CD8-positive, alpha-beta memory T cell (primary cell): ENCODE results near the gene RTN4R. TPM values are rescaled to one million over a fixed set of nuclear protein-coding genes. Genes with fewer than 3 reads are reported as not detected.
"Not testable (repeated sequence)": the region's sequence is repeated elsewhere in the genome, so short reads cannot be mapped to it uniquely, and the experiment has no call there.

Source experiments
- CTCF ChIA-PET: fragments of 350-600 bp; sonication (Branson Sonifier 250); formaldehyde crosslinking; loops from one replicate; lab custom pipeline; 2021; ENCODE audit warnings: antibody characterized with exemption; lab: Charles Lee
- POLR2A ChIA-PET: fragments of 350-600 bp; sonication (Branson Sonifier 250); formaldehyde crosslinking; loops from one replicate; lab custom pipeline; 2021; ENCODE audit warnings: antibody characterized with exemption; lab: Charles Lee
- DNase-seq, 5 donors: peaks; one replicate each; pipeline versions ENCODE4 v3.0.0 to v3.0.0-alpha.2; 2020 to 2022; ENCODE audit warnings: mixed read lengths in 1 of 5
- H3K27ac ChIP-seq: one replicate; pipeline ENCODE4 v1.7.0; 2013; ENCODE audit warnings: low read depth, mild to moderate bottlenecking, low read length, moderate library complexity
- H3K27me3 ChIP-seq: 2 replicates; pipeline ENCODE4 v1.7.0; 2013; ENCODE audit warnings: low read length, mild to moderate bottlenecking; ENCODE audit not compliant: insufficient read depth, poor library complexity, severe bottlenecking
- H3K36me3 ChIP-seq: 2 replicates; pipeline ENCODE4 v1.7.0; 2013; ENCODE audit warnings: mild to moderate bottlenecking, low read length, moderate library complexity; ENCODE audit not compliant: insufficient read depth
- H3K4me1 ChIP-seq: 2 replicates; pipeline ENCODE4 v1.7.0; 2013; ENCODE audit warnings: mild to moderate bottlenecking, low read length, moderate library complexity; ENCODE audit not compliant: insufficient read depth
- H3K4me3 ChIP-seq: 2 replicates; pipeline ENCODE4 v1.7.0; 2013; ENCODE audit warnings: mild to moderate bottlenecking, low read length
- H3K9me3 ChIP-seq: 2 replicates; pipeline ENCODE4 v1.7.0; 2013; ENCODE audit warnings: mild to moderate bottlenecking, low read length
- H3K27ac Mint-ChIP-seq, 8 donors: one replicate each; pipeline ENCODE4 v1.8.0; 2020 to 2021; ENCODE audit warnings: mixed read lengths in 8 of 8, mild to moderate bottlenecking in 6 of 8, inconsistent platforms in 3 of 8, moderate library complexity in 3 of 8
- H3K27me3 Mint-ChIP-seq, 2 donors: one replicate each; pipeline ENCODE4 v1.8.0; 2020 to 2021; ENCODE audit warnings: mixed read lengths in 2 of 2, mild to moderate bottlenecking in 1 of 2, moderate library complexity in 1 of 2
- H3K36me3 Mint-ChIP-seq, 3 donors: one replicate each; pipeline ENCODE4 v1.8.0; 2020 to 2021; ENCODE audit warnings: mixed read lengths in 3 of 3, inconsistent platforms in 1 of 3, mild to moderate bottlenecking in 1 of 3
- H3K4me1 Mint-ChIP-seq, 3 donors: one replicate each; pipeline ENCODE4 v1.8.0; 2020 to 2021; ENCODE audit warnings: mixed read lengths in 3 of 3, inconsistent platforms in 1 of 3, mild to moderate bottlenecking in 1 of 3
- H3K4me3 Mint-ChIP-seq, 7 donors: one replicate each; pipeline ENCODE4 v1.8.0; 2020 to 2021; ENCODE audit warnings: mixed read lengths in 7 of 7, mild to moderate bottlenecking in 6 of 7, moderate library complexity in 4 of 7, inconsistent platforms in 2 of 7
- H3K9me3 Mint-ChIP-seq, 5 donors: one replicate each; pipeline ENCODE4 v1.8.0; 2020 to 2022; ENCODE audit warnings: mixed read lengths in 5 of 5, mild to moderate bottlenecking in 3 of 5, moderate library complexity in 2 of 5, inconsistent platforms in 1 of 5
- polyA plus RNA-seq: library from polyadenylated mRNA; unstranded; fragments of 300-500 nt; fragmentation: Illumina TruSeq; gene quantifications from one replicate; pipeline ENCODE4 v1.2.3, GENCODE V29; 2021
- total RNA-seq, 2 experiments: library from RNA; stranded (reverse); gene quantifications; one replicate each; pipeline ENCODE4 v1.2.3, GENCODE V29; 2021

Gene RTN4R
- total and polyA plus RNA-seq, 3 experiments from 2014 or later: 1.8 to 6.0 (median 2.7) TPM

DNA sequence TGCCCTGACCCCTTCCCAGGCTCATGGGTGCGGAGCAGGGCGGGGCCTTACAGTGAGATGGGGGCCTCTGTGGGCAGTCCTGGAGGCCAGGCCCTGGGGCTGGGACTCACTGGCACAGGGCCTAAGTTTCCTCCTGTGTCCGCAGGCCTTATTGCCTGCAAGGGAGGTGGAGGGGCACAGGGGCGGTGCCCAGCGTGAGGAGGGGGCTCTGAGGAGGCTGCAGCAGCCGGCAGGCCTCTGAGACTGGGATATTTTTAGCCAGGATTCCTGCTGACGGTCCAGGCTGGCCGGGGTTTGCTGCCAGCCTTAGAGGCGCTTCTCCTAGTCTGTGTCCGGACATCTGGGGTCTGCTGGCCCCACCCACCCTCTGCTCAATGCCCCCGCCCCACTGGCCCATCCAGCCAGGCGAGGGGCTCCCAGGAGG lies 5.7 kb upstream of the RTN4R start:
- no peaks in the 10 kb centered on the region for H3K27me3 Mint-ChIP-seq
- H3K27ac ChIP-seq: no peak overlapping the region
- H3K4me1 Mint-ChIP-seq: peaks cover 0 to 1% (median under 1%) of the 10 kb centered on the region in 3 donors
- H3K27ac Mint-ChIP-seq: no peak overlapping the region
- no peak overlapping the region for H3K4me3 Mint-ChIP-seq
- no peaks in the 10 kb centered on the region for H3K9me3 ChIP-seq
- ChIA-PET CTCF (no interaction called here), POLR2A (no interaction called here)
- no peak overlapping the region for H3K4me3 ChIP-seq
- H3K9me3 Mint-ChIP-seq: no peaks in the 10 kb centered on the region
- H3K36me3 Mint-ChIP-seq: no peaks in the 10 kb centered on the region
- H3K4me1 ChIP-seq: no peaks in the 10 kb centered on the region
- no peaks in the 10 kb centered on the region for H3K27me3 ChIP-seq
- H3K36me3 ChIP-seq: no peaks in the 10 kb centered on the region
- DNase-seq: no peak

DNA sequence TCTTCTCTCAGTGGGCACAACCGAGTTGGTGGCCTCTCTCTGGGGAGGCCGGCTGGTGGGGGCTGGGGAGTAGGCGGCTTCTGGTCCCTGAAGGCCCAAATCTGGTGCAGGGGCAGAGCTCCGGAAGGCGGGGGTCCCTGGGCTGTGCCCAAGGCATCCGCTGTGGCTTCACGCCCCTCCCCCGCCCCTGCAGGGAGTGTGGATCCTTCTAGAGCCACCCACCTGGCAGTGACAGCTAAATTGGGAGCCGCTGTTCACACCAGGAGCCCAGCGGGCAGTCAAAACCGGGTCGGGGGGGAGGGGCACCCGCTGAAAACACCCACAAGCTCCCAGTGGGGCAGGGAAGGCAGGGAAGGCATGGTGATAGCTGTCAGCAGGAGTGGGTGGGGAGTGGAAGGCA lies 4.6 kb upstream of the RTN4R start:
- Histone ChIP-seq H3K27ac (no peak overlapping the region), H3K36me3 (no peaks in the 10 kb centered on the region), H3K9me3 (no peaks in the 10 kb centered on the region), H3K27me3 (no peaks in the 10 kb centered on the region), H3K4me3 (no peak overlapping the region), H3K4me1 (peaks cover 4% of the 10 kb centered on the region)
- POLR2A ChIA-PET: no interaction called here
- no peak overlapping the region for H3K27ac Mint-ChIP-seq
- DNase-seq: no peak
- no peaks in the 10 kb centered on the region for H3K36me3 Mint-ChIP-seq
- no peaks in the 10 kb centered on the region for H3K27me3 Mint-ChIP-seq
- no peaks in the 10 kb centered on the region for H3K9me3 Mint-ChIP-seq
- H3K4me3 Mint-ChIP-seq: no peak overlapping the region
- CTCF ChIA-PET: no interaction called here
- peaks cover 0 to 4% (median 1%) of the 10 kb centered on the region in 3 donors for H3K4me1 Mint-ChIP-seq

DNA sequence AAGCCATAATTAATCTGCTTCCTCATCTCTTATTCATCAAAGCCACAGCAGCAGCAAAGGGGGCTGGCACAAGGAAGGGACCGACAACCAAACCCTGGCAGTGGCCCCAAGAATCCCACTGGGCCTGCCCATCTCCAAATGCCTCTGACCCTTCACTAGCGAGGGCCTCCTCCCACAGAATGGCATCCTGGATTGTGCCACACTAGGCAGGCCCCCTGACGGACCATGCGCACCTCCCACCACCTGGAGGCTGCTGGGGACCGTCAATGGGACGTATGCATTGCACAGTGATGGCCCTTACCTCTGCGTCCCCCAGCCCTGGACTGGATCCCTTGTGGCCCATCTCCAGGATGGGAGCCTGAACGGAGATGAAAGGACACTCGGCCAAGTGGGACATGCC lies 4.1 kb upstream of the RTN4R start:
- Mint-ChIP-seq H3K36me3 (no peaks in the 10 kb centered on the region), H3K27me3 (no peaks in the 10 kb centered on the region), H3K27ac (peak overlapping the region in 1 of 8 donors; percentile 33), H3K9me3 (no peaks in the 10 kb centered on the region), H3K4me3 (peak overlapping the region in 2 of 7 donors; percentile 13 to 81), H3K4me1 (peaks cover 0 to 4% (median 1%) of the 10 kb centered on the region in 3 donors)
- H3K36me3 ChIP-seq: no peaks in the 10 kb centered on the region
- ChIA-PET CTCF (no interaction called here), POLR2A (no interaction called here)
- no peaks in the 10 kb centered on the region for H3K27me3 ChIP-seq
- H3K9me3 ChIP-seq: no peaks in the 10 kb centered on the region
- peaks cover 7% of the 10 kb centered on the region for H3K4me1 ChIP-seq
- H3K4me3 ChIP-seq: no peak overlapping the region
- H3K27ac ChIP-seq: no peak overlapping the region
- DNase-seq: no peak

DNA sequence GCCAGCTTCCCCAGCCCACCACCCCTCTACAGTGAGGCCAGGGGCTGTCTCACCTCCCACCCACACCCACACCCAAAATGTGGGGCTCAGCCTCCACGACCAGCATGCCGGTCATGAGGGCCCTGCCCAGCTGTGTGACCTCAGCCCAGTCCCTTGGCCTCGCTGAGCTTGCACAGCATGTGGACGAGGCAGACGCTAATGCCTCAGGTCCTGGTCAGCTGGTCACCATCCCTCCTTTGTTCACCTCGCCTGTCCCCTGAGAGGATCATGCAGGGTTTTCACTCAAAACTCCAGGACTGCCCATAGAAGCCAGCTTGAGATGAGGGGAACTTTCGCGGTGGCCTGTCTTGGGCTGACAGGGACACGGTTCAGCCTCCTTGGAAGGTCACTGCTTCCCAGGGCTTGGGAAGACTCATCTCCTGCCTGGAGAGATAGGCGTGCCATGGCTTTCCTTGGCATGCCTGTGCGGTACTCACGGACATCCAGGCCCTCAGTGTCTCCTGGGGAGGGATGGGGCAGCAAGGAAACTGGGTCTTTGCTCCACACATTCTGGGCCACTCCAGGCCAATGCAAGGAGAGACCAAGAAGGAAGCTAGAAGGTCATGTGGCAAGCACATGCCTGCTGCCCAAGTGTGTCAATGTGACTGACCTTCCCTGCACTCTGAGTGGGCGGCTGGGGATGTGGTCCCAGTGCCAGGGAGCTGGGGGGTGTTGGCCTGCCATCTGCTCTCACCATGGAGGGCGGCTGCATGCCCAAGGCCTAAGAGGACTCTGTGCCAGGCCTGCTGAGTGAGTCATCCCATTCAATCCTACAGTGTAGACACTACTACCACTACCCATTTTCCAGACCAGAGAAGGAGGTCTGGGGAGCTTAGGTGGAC lies 3.2 kb upstream of the RTN4R start:
- H3K27me3 ChIP-seq: no peaks in the 10 kb centered on the region
- peaks cover 10% of the 10 kb centered on the region for H3K4me1 ChIP-seq
- peak overlapping the region in 1 of 7 donors; percentile 13 for H3K4me3 Mint-ChIP-seq
- no peaks in the 10 kb centered on the region for H3K36me3 ChIP-seq
- no peaks in the 10 kb centered on the region for H3K9me3 Mint-ChIP-seq
- POLR2A ChIA-PET: no interaction called here
- peaks cover 4 to 11% (median 5%) of the 10 kb centered on the region in 3 donors for H3K4me1 Mint-ChIP-seq
- no peak for DNase-seq
- no peaks in the 10 kb centered on the region for H3K36me3 Mint-ChIP-seq
- no peak overlapping the region for H3K4me3 ChIP-seq
- no peak overlapping the region for H3K27ac Mint-ChIP-seq
- peaks cover 0 to 3% of the 10 kb centered on the region in 2 donors for H3K27me3 Mint-ChIP-seq
- no peaks in the 10 kb centered on the region for H3K9me3 ChIP-seq
- CTCF ChIA-PET: interaction anchor here (0.7 to 1.8 kb wide), 2 partner anchors 17 to 114 kb away, joined by 3 to 7 read pairs; no protein-coding TSS in a partner anchor
- H3K27ac ChIP-seq: no peak overlapping the region

DNA sequence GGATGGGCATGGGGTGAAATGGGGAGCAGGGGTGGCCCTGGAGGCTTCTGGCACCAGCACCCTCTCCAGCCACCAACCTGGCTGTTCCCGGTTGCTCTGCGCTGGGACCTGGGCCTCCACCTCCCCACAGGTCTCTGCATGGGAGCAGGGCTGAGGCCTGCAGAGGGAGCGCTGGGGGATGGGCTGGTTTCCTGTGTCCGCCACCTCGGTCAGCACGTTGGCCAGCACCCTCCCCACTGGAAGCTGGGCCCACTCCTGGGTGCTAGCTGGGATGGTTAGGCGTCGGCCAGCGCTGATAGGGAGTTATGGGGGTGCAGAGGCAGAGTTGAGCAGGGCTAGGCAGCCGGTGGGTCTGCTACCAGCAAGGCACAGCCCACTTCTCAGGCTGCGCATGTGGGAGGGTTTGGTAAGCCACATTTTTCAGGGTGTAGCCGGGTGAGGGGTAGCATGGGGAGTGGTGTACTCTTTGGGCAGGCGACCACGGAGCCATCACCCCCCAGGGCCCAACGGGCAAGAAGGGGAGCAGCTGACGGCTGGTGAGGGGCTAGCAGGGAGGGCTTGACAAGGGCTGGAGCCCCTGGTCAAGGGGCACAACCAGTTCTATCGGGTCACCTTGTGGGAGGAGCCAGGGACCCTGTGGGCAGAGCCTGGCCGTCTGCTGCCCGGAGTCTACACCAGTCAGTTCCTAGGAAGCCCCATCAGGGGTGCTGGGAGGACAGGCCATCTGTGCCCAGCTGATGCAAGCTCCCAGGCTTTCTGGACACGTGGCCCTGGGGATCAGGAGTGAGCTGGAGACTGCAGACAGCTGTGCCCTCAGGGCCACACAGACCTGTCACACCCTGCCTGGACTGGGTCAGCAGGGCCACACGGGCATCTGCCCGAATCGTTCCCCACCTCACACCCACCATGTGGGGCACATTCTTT lies 2.3 kb upstream of the RTN4R start:
- H3K4me3 Mint-ChIP-seq, H3K4me3 ChIP-seq, H3K9me3 ChIP-seq, H3K27me3 ChIP-seq, DNase-seq, H3K4me1 ChIP-seq, POLR2A ChIA-PET, H3K27me3 Mint-ChIP-seq, H3K36me3 ChIP-seq, H3K9me3 Mint-ChIP-seq, H3K27ac ChIP-seq, H3K36me3 Mint-ChIP-seq, H3K27ac Mint-ChIP-seq: not testable (repeated sequence)
- H3K4me1 Mint-ChIP-seq: peaks cover 4 to 14% (median 5%) of the 10 kb centered on the region in 3 donors
- CTCF ChIA-PET: interaction anchor here (1.8 kb wide), 1 partner anchor 113 kb away, joined by 7 read pairs; no protein-coding TSS in a partner anchor

DNA sequence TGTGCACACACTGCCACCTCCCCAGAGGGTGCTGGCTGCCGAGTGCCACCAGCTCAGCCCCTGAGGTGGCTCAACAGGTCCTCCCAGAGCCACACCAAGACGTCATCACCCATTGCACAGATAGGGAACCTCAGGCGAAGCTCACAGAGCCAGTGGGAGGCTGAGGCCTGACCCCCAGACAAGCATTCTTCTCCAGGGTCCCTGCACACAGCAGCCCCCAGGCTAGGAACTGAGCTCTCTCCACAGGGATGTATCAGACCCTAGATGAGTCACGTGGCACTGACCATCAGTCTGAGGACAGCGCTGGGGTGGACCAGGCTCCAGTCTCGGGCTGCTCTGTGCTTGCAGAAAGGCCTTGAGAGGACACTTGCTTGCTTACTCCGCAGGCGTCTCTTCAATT lies 1.6 kb upstream of the RTN4R start:
- not testable (repeated sequence) for H3K36me3 Mint-ChIP-seq

DNA sequence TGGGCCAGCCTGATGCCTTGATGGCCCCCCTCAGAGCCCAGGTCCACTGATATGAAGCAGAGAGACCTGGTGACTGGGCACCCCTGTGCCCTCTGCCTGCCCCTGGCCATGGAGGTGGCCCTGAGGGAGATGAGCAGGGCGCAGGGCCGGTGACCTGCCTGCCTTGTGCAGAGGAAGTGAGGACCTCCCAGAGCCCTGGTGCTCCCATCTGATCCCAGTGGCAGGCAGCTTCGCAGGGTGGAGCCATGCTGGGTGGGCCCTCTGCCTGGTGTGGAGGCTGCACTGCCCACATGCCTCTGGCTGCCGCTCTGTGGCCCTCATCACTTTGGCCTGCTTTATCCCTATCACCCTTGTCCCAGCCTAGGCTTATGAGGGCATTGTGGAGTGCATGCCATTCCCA lies 1.1 kb upstream of the RTN4R start:
- peak overlapping the region; percentile 74 for H3K27ac ChIP-seq
- H3K27me3 ChIP-seq, H3K9me3 ChIP-seq, POLR2A ChIA-PET, H3K27ac Mint-ChIP-seq, H3K36me3 ChIP-seq, H3K36me3 Mint-ChIP-seq, H3K4me1 ChIP-seq, DNase-seq, H3K4me3 ChIP-seq, H3K27me3 Mint-ChIP-seq, H3K9me3 Mint-ChIP-seq: not testable (repeated sequence)
- CTCF ChIA-PET: interaction anchor here (0.7 to 1.1 kb wide), 4 partner anchors 15 to 112 kb away, joined by 3 to 7 read pairs (median 3); no protein-coding TSS in a partner anchor
- peaks cover 5 to 16% (median 6%) of the 10 kb centered on the region in 3 donors for H3K4me1 Mint-ChIP-seq
- peak overlapping the region in 1 of 7 donors; percentile 88 for H3K4me3 Mint-ChIP-seq

More for the DNA sequence above, 1.6 kb upstream of the RTN4R start:
- H3K9me3 ChIP-seq, H3K27ac Mint-ChIP-seq, POLR2A ChIA-PET, H3K9me3 Mint-ChIP-seq, H3K27ac ChIP-seq, H3K4me1 ChIP-seq, H3K27me3 ChIP-seq, H3K27me3 Mint-ChIP-seq, H3K4me3 ChIP-seq, DNase-seq, H3K36me3 ChIP-seq: not testable (repeated sequence)
- peak overlapping the region in 4 of 7 donors; percentile 20 to 84 (median 34) for H3K4me3 Mint-ChIP-seq
- H3K4me1 Mint-ChIP-seq: peaks cover 4 to 14% (median 5%) of the 10 kb centered on the region in 3 donors
- CTCF ChIA-PET: interaction anchor here (1.1 to 1.8 kb wide), 2 partner anchors 31 to 113 kb away, joined by 7 read pairs; no protein-coding TSS in a partner anchor
